ENCODE measurements around the gene SCN4B.

- no peak for TF ChIP-seq EZH2 (IDR thresholded peaks at IDR 0.05; ENCODE audit: insufficient read depth, low read length)
- TF ChIP-seq CTCF (IDR thresholded peaks at IDR 0.05; ENCODE audit: insufficient read depth, low read depth, low read length) = no peak
Observed at GRCh38 chr11:118153516-118153915, 893 bp upstream of the SCN4B start.
